Heart right ventricle (tissue), 16 donors: ENCODE data around the gene SMAP1. TPM values are rescaled to one million over a fixed set of nuclear protein-coding genes. Genes with fewer than 3 reads are reported as not detected.
"Not testable (repeated sequence)": the region's sequence is repeated elsewhere in the genome, so short reads cannot be mapped to it uniquely, and the experiment has no call there.

Source experiments
- ATAC-seq, 8 donors: fragments of 200-7000 bp; cut with Tn5 transposase; one replicate each; pipeline ENCODE4 v1.9.1; 2020; ENCODE audit warnings: mild to moderate bottlenecking in 8 of 8, moderate library complexity in 8 of 8, moderate number of reproducible peaks in 1 of 8
- DNase-seq, 2 donors: peaks; one replicate each; pipeline ENCODE4 v3.0.0-alpha.2; 2020
- H3K27ac ChIP-seq, 10 donors: fragments of 200-600 bp; sonication (generic) in 2 of 10; one replicate each; pipeline versions ENCODE4 v1.5.0 to v1.8.0; 2020 to 2022; ENCODE audit warnings: mild to moderate bottlenecking in 3 of 10
- H3K27me3 ChIP-seq, 7 donors: fragments of 200-600 bp; one replicate each; pipeline ENCODE4 v1.8.0; 2021 to 2022; ENCODE audit warnings: mild to moderate bottlenecking in 2 of 7
- H3K36me3 ChIP-seq, 9 donors: fragments of 200-600 bp; sonication (generic) in 1 of 9; one replicate each; pipeline versions ENCODE4 v1.5.0 to v1.8.0; 2020 to 2022; ENCODE audit warnings: mild to moderate bottlenecking in 2 of 9
- H3K4me1 ChIP-seq, 9 donors: fragments of 200-600 bp; sonication (generic) in 1 of 9; one replicate each; pipeline versions ENCODE4 v1.5.0 to v1.8.0; 2020 to 2022; ENCODE audit warnings: mild to moderate bottlenecking in 4 of 9
- H3K4me3 ChIP-seq, 10 donors: fragments of 200-600 bp; sonication (generic) in 2 of 10; one replicate each; pipeline versions ENCODE4 v1.5.0 to v1.8.0; 2020 to 2022; ENCODE audit warnings: mild to moderate bottlenecking in 7 of 10, moderate library complexity in 2 of 10
- H3K9me3 ChIP-seq, 11 donors: fragments of 200-600 bp in 10 of 11; sonication (generic) in 2 of 11; one replicate each; pipeline versions ENCODE4 v1.5.0 to v1.8.0; 2013 to 2022; ENCODE audit warnings: mild to moderate bottlenecking in 2 of 11, control low read depth in 1 of 11, moderate library complexity in 1 of 11
- CTCF ChIP-seq, 9 donors: fragments of 200-600 bp; sonication (generic) in 2 of 9; IDR thresholded peaks; one replicate each; pipeline versions ENCODE4 v1.5.0 to v1.8.0; 2021 to 2022; ENCODE audit warnings: antibody characterized with exemption in 9 of 9, mild to moderate bottlenecking in 5 of 9, moderate library complexity in 1 of 9
- WGBS, 2 donors: extraction: QIAGEN DNeasy Blood & Tissue Kit; methylation state at CpG; one replicate each; pipeline ENCODE4 v1.1.7; 2013; ENCODE audit warnings: inconsistent platforms in 1 of 2; 5-methylcytosine and 5-hydroxymethylcytosine counted together
- intact Hi-C, 10 donors: fragments of 100-400 bp; cut with DNase I; formaldehyde crosslinking; loops; one replicate each; pipeline versions ENCODE4 v1.11.1 to v1.14.2; 2022
- polyA plus RNA-seq, 2 donors: library from polyadenylated mRNA; stranded (reverse); fragments of 200-250 nt; gene quantifications; one replicate each; pipeline ENCODE4 v1.2.3, GENCODE V29; 2013
- total RNA-seq, 10 donors: library from RNA; stranded (reverse); fragmentation: NEBNext Ultra II Directional in 3 of 10; extraction: Animal tissue kit (Norgen Biotek cat#: 25700) in 3 of 10; gene quantifications; one replicate each; pipeline versions ENCODE4 v1.2.1 to v1.2.4, GENCODE V29; 2021 to 2023
- donor health status: Arrhythmogenic right ventricular cardiomyopathy.
- donor health status: ischemic (EF 13 %, LVEDD 7.1; RV severe dilation, severe dysfunction).
- donor health status: healthy with polysubstance abuse.
- donor health status: DM: no; HTN: yes; CAD: no.
- donor health status: DM: no; HTN: no; CAD: no.
- donor health status: ischemic (EF 25% LVEDD 6.9; RV normal size, moderate dysfunction).
- donor health status: ischemic (EF 25% LVEDD 5.7; RV mildly dilated, moderate dysfunction).
- donor health status: healthy.
- donor health status: DM: yes; HTN: yes; CAD: no.
- donor health status: Ischemic cardiomyopathy.
- donor health status: ischemic (EF 35%, LVEDD 5.7; RV mildly dilated, moderate dysfunction).
- donor health status: nonischemic (EF 11% LVEDD 7.7; RV severe dilation, severe dysfunction).
- donor health status: DM: yes; HTN: yes; CAD: no.
- donor health status: PGD.
- donor health status: ischemic (EF 29% LVEDD 5.4; RV normal size, mild dysfunction).
- donor health status: nonischemic (EF 23%, LVEDD 6.1; RV moderate dilation, normal function).

The SMAP1 gene
- total and polyA plus RNA-seq, 12 donors = 12.8 to 36.3 (median 30.3) TPM

- intact Hi-C loops = no loop called here
- no peak overlapping the region for H3K27ac ChIP-seq
- H3K9me3 ChIP-seq = no peaks in the 10 kb centered on the region
- WGBS, 2 donors = 78 to 84% methylated on average over 6 of the region's 6 CpGs
- no peak overlapping the region for H3K4me3 ChIP-seq
- no peak for TF ChIP-seq CTCF (IDR thresholded peaks at IDR 0.05)
- H3K36me3 ChIP-seq = peaks cover 0 to 27% (median 8%) of the 10 kb centered on the region in 9 donors
- H3K27me3 ChIP-seq = no peaks in the 10 kb centered on the region
- H3K4me1 ChIP-seq = peaks cover 0 to 20% (median 6%) of the 10 kb centered on the region in 9 donors
- DNase-seq = no peak
- peak in 1 of 8 donors; percentile 25 for ATAC-seq
These were observed 67.8 kb downstream of the SMAP1 start for GRCh38 chr6:70735513-70735912.

GRCh38 chr6:70738028-70738427, 70.3 kb downstream of the SMAP1 start:
- Histone ChIP-seq H3K4me3 (no peak overlapping the region), H3K27ac (no peak overlapping the region), H3K9me3 (no peaks in the 10 kb centered on the region), H3K27me3 (no peaks in the 10 kb centered on the region), H3K4me1 (peaks cover 0 to 9% (median 0%) of the 10 kb centered on the region in 9 donors), H3K36me3 (peaks cover 0 to 39% (median 17%) of the 10 kb centered on the region in 9 donors)
- no peak for ATAC-seq
- 94 to 96% methylated on average over 2 of the region's 2 CpGs for WGBS, 2 donors
- no peak for TF ChIP-seq CTCF (IDR thresholded peaks at IDR 0.05)
- intact Hi-C loops = no loop called here
- no peak for DNase-seq

- Histone ChIP-seq H3K36me3 (peaks cover 0 to 26% (median 13%) of the 10 kb centered on the region in 9 donors), H3K9me3 (peaks cover 0 to 4% (median 0%) of the 10 kb centered on the region in 11 donors), H3K4me3 (no peak overlapping the region), H3K4me1 (peaks cover 0 to 9% (median 0%) of the 10 kb centered on the region in 9 donors), H3K27me3 (no peaks in the 10 kb centered on the region), H3K27ac (no peak overlapping the region)
- 98 to 99% methylated on average over 2 of the region's 2 CpGs for WGBS, 2 donors
- no peak for DNase-seq
- TF ChIP-seq CTCF (IDR thresholded peaks at IDR 0.05) = no peak
- intact Hi-C loops = no loop called here
- ATAC-seq = no peak
These were observed 71.9 kb downstream of the SMAP1 start for GRCh38 chr6:70739534-70739933.

GRCh38 chr6:70740746-70741145, 73.1 kb downstream of the SMAP1 start:
- WGBS, 2 donors = 94 to 97% methylated on average over 2 of the region's 2 CpGs
- H3K27ac ChIP-seq, H3K27me3 ChIP-seq, H3K4me3 ChIP-seq, ATAC-seq, H3K4me1 ChIP-seq, intact Hi-C loops, DNase-seq: not testable (repeated sequence)
- Histone ChIP-seq H3K9me3 (peaks cover 0 to 12% (median 0%) of the 10 kb centered on the region in 11 donors), H3K36me3 (peaks cover 0 to 20% (median 7%) of the 10 kb centered on the region in 9 donors)

- H3K4me1 ChIP-seq, intact Hi-C loops, H3K27ac ChIP-seq, DNase-seq, H3K27me3 ChIP-seq, H3K4me3 ChIP-seq, ATAC-seq: not testable (repeated sequence)
- WGBS, 2 donors = 91 to 94% methylated on average over 3 of the region's 3 CpGs
- Histone ChIP-seq H3K36me3 (peaks cover 0 to 20% (median 7%) of the 10 kb centered on the region in 9 donors), H3K9me3 (peaks cover 0 to 12% (median 0%) of the 10 kb centered on the region in 11 donors)
These were observed 74.8 kb downstream of the SMAP1 start for GRCh38 chr6:70742462-70742861.
